Stimulated activated CD4-positive, alpha-beta T cell treated with anti-CD3 and anti-CD28 coated beads, Interleukin-4, amount 100 ng/mL, for 48 hours (primary cell): ENCODE results near the gene MAP3K3.
"Not testable (repeated sequence)": the region's sequence is repeated elsewhere in the genome, so short reads cannot be mapped to it uniquely, and the experiment has no call there.

Experiments used
- DNase-seq, 2 donors: peaks; one replicate each; pipeline ENCODE4 v3.0.0-alpha.2; 2020; ENCODE audit warnings: low read depth in 2 of 2

Gene MAP3K3

DNA sequence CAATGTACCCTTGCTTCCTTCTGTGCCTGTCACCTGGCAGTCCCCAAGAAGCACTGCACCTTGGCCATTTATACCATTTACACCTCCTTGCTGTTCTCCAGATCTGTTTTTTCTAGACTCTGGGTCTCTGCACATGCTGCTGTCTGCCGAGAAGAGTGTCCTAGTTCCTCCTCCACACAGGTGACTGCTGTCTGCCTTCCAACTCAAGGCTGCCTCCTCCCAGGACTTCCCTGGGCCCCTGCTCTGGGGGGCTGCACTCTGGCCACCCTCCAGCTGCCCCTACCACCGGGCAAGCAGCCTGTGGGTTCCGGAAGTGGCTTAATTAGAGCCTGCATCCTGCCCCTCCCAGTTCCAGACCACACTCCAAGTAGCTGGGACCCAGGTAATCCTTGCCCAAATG is 83.4 kb downstream of the MAP3K3 start:
- DNase-seq = no peak

DNA sequence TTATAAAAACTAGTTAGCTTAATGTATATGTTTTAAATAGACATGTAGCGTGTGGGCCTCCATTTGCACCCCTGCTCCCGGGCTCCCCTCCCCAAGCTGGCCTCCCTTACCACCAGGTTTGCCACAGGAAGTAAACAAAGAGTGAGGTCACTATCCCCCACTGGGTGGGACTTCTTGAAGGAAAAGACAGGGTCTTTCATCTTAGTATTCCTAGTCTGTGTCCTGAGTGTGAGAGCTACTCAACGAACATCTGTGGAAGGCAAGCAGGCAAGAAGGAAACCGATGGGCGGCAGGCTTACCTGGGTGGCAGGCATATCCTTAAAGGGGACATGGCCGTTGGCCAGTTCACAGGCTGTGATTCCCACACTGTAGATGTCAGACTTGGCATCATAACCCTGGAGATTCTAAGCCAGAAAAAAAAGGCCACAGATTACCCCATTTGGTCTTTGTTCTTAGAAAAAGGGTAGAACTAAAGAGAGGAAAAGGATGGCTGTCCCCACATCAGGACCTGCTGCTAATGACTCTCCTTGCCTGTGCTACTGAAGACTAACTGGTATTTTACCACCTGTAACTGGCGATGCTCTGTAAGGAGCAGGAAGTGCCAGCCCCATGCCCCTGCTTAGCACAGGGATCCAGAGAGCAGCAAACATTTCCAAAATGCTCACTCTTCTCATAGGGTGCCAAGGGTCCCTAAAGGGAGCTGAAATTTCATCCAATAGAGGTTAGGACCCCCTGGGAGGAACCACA is 84.3 kb downstream of the MAP3K3 start:
- DNase-seq = no peak

DNA sequence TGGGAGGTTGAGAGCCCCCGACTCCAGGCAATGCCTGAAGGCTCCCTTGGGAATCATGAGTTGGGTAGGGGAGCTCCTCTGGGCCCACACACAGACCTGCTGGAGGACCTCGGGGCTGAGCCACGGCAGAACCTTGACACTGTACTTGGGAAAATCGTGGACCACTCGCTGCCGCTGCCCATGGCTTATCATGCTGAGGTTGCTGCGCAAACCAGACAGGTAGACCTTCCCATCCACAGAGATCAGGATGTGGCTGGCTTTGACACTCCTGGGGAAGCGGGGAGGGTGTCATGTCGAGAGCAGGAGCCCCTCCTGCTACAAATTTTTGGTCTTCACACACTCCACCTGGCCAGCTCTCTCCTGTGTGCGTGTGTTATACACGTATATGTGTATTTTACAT is 84.9 kb downstream of the MAP3K3 start:
- DNase-seq = no peak

DNA sequence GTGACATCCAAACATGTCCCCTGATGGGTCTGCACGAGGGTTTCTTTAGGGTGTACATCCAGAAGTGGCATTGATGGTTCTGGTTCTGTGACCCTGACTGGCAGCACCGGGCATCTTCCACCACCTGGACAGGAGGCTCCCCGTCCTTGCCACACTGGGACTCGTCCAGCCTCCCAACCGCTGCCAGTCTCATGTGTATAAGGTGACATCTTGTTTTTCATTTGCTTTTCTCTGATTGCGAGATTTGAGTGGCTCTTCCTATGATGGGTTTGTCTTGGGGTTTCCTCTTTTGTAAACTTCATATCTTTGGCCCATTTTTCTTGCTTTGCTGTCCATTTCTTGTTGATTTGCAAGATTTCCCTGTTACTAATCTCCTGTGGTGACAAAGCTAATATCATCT is 86.9 kb downstream of the MAP3K3 start:
- DNase-seq = no peak

DNA sequence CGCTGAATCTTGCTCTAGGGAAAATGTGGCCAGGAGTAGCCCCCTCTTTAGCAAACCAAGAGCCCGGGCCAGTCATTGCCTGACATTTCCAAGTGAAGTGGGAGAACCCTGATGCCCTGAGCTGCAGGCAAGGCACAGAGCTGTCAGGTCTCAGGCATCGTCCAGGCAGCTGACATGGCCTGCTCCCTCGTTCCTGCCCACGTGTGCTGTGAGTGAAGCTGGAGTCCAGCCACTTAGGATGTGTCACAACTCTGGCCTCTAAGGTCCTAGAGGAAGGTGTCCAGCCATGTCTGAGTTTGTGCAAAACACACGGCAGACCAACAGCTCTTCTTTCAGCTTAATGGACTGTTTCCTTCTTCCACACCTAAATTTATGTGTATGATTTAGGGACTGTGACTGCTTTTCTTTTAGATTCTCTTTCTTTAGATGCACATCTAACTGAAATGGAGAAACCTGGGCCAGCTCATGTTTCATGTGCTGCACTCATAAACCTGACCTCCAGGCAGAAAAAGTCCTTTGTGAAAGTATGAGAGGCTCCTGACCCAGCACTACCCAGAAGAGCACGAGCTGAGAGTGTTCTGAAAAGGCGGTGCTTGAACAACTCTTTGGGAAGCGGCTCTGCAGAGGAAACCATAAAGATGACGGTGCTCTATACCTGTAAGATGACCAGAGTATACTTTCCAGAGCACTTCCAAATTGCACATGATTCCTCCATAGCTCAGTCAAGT is 92.5 kb downstream of the MAP3K3 start:
- DNase-seq = no peak

DNA sequence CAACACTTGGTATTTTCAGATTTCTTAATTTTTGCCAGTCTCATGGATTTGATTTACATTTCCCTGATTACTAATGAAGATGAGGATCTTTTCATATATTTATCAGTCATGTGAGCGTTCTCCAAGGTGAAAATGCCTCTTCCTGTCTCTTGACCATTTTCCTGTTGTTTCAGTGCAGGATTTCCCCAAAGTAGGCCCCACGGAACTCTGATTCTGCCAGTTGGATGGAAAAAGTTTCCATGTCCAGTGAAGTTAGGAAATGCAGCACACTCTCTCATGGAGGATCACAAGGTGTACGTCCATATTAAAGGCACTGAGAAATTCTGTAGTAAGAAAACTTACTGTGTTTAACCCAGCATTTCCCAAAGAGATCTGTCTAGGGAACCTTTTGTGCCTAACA is 94.2 kb downstream of the MAP3K3 start:
- DNase-seq = no peak

DNA sequence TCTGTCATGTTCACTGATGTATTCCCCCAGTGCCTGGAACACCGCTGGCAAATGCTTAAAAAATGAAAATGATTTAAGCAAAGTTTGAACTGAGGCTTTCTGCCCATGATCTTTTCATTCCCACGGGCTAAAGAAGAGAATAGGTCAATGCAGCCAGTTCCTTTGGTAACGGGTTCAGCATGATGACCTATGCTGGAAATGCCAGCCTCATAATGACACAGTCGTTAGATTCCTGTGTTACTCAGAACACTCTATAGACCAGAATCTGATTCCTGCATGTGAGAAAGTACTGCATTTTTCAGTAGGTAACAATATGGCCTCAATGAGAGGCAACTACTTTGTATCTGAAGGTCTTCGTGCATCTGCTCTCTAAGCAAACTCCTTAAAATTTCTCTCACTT is 96.8 kb downstream of the MAP3K3 start:
- no peak for DNase-seq

DNA sequence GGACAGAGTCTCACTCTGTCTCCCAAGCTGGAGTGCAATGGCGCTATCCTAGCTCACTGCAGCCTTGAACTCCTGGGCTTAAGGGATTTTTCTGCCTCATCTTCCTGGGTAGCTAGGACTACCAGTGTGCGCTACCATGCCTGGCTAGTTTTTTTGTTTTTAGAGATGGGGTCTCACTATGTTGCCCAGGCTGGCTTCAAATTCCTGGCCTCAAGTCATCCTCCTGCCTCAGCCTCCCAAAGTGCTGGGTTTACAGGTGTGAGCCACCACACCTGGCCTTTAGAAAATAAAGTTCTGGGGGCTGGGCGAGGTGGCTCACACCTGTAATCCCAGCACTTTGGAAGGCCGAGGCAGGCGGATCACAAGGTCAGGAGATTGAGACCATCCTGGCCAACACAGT is 98.0 kb downstream of the MAP3K3 start:
- not testable (repeated sequence) for DNase-seq

DNA sequence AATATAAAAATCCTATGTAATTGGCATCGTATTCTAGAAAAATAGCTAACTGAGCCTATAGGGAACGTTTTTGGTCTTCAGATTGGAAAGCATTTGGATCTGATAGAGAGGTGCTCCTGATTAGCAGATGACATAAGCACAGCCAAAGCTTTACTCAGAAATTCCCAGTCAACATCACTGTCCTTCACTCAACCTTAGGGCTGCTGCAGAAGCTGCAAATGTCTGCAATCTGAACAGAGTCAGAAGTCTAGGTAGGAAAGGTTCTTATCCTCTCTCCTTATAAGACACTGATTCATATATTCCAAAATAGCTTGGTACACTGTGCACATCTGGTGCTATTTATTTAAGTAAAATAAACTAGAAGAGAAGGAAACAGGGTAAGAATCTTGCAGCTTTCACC is 100.2 kb downstream of the MAP3K3 start:
- DNase-seq = no peak

DNA sequence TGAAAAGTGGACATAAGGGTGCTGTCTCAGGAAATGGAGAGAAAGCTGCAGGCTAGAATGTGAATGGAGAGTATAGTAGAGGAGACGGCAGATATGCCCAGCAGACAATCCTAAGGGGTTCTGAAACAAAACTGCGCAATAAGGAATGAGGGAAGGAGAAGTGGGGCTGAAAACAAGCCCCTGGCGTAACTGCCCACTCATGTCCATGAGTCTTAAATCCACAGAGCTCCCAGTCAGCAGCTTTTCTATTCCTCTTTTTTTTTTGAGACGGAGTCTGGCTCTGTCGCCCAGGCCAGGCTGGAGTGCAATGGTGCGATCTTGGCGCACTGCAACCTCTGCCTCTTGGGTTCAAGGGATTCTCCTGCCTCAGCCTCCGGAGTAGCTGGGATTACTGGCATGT is 113.5 kb downstream of the MAP3K3 start:
- DNase-seq = no peak

DNA sequence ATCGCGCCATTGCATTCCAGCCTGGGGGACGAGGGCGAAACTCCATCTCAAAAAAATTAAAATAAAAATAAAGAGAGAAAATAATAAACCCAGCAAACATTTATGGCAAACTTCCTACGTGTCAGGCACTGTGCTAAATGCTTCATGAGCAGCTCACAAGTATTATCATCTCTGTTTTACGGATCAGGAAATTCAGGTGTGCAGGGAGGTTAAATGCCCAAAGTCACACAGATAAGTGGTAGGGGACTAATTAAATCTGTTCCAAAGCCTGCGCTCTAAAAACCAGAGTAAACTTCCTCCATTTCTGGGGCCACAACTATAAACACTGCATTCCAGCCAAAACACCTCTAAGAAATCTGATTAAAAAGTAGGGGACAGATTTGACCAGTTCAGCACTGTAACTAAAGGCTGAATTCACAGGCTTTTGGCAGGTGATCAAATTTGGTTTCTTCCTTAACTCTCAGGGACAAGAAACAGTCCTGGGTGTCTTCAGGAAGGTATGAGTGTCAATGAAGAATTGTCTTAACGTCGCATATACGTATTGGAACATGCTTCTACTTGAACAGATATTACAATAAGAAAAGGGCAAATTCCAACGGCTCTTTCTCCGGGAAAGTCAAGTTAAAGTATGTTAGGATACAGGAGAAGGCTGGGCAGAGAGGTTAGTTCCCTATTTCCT is 118.4 kb downstream of the MAP3K3 start:
- no peak for DNase-seq

DNA sequence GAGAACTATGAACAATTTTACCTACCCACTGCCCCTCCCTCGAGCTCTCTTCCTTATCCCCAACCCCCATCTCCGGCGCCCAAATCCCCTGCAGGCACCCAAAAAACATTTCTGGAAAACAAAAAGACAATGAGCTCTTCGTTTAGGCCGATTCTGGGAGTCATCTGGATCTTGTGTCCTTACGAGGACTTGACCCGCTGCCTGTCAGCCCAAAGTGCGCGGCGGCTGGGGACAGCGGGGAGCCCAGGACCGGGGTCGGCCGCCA is 118.9 kb downstream of the MAP3K3 start:
- no peak for DNase-seq

DNA sequence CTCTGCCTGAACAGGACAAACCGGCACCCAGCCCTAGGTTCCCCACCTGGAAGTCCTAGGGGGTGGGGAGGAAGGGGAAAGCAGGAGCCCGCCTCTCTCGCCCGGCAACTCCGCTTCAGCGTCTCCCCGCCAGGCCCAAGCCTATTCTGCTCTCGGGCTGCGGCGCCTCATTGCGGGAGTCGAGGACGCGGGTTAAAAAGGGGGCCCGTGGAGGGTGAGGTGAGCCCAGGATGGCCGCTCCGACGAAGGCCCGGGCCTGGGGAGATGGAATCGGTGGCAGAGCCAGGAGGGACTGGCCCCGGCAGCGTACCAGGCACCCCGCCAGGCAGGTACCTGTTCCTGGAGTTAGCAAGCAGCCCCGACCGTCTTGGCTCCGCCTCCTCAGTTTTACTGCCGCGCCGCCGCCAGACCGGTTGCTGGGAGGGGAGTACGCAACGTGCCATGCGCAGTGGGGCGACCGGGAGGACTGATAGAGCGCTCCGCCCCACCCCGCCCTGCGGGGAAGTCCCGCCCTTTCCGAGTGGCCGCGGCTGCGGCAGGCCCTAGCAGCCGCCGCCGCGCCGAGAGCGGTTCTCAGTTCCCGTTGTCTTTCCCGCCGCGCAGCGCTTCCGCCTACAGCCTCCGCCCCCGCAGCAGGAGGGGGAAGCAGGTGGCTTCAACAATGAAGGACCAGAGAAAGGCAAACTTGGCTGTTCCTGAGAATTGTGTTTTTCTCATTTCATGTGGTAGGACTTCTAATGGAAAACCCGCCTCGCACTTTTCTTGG is 119.4 kb downstream of the MAP3K3 start, which contains the start of gene STRADA:
Gene STRADA, minus strand, starts transcription at position 392 of the 766 bp plus-strand sequence. CDS start 13,430 bp downstream, outside the sequence.
- peak; percentile 97 to 99 for DNase-seq
